Measurements from ENCODE around the gene PCSK4.

DNA sequence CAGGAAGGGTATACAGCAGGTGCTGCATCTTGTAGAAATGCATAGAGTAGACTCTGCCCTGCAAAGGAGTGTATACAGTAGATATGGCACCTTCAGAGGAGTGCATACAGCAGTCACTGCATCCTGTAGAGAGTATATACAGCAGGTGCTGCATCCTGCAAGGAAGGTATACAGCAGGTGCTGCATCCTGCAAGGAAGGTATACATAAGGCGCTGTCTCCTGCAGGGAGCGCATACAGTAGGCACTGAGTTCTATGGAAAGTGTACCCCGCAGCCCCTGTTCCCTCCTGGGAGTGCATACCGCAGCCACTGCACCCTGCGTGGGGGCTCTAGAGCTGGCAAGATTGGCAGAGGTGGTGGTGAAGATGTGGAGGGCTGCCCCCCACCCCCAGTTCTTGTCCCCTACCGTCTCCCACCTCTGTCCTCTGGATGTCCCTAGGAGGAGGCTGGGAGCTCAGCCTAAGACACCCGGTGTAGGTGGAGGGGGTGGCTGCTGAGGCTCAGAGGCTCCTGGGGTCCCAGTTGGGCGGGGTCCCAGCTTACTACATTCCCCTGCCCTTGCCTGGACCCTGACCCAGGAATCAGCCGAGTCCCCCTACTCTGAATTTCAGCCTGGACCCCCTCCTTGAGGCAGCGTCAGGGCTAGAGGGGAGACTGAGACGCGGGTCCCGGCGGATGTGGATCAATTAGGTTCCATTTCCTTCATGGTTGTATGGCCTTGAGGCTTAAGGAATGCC lies 25.0 kb upstream of the PCSK4 start:
- TF ChIP-seq, protein P1, sequence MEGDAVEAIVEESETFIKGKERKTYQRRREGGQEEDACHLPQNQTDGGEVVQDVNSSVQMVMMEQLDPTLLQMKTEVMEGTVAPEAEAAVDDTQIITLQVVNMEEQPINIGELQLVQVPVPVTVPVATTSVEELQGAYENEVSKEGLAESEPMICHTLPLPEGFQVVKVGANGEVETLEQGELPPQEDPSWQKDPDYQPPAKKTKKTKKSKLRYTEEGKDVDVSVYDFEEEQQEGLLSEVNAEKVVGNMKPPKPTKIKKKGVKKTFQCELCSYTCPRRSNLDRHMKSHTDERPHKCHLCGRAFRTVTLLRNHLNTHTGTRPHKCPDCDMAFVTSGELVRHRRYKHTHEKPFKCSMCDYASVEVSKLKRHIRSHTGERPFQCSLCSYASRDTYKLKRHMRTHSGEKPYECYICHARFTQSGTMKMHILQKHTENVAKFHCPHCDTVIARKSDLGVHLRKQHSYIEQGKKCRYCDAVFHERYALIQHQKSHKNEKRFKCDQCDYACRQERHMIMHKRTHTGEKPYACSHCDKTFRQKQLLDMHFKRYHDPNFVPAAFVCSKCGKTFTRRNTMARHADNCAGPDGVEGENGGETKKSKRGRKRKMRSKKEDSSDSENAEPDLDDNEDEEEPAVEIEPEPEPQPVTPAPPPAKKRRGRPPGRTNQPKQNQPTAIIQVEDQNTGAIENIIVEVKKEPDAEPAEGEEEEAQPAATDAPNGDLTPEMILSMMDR (conservative IDR thresholded peaks at IDR 0.05; ENCODE audit: low read depth, low read length), result no peak
- no peak for TF ChIP-seq EZH2phosphoT487 (IDR thresholded peaks at IDR 0.05; ENCODE audit: borderline replicate concordance, low read length)
- TF ChIP-seq EZH2 (IDR thresholded peaks at IDR 0.05; ENCODE audit: low read length, unreplicated experiment), result no peak
